Measurements from ENCODE around the gene SUPT20HL1.
"Not testable (repeated sequence)": the region's sequence is repeated elsewhere in the genome, so short reads cannot be mapped to it uniquely, and the experiment has no call there.

The SUPT20HL1 gene

GRCh38 chrX:24363432-24364181 lies 3.2 kb downstream of the SUPT20HL1 start:
- DNase-seq (ENCODE audit: low read depth) = not testable (repeated sequence)

DNA sequence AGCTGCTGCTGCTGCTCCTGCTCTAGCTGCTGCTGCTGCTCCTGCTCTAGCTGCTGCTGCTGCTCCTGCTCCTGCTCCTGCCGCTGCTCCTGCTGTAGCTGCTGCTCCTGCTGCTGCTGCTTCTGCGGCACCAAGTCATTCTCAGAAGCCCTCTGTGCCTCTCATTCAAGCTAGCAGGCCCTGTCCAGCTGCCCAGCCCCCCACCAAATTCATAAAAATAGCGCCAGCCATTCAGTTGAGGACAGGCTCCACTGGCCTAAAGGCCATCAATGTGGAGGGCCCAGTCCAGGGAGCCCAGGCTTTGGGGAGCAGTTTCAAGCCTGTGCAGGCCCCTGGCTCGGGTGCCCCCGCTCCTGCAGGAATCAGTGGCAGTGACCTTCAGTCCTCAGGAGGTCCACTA lies 3.9 kb downstream of the SUPT20HL1 start:
- DNase-seq (ENCODE audit: low read depth) = no peak

- no peak for DNase-seq (ENCODE audit: low read depth)
These were observed 4.6 kb downstream of the SUPT20HL1 start for GRCh38 chrX:24364851-24365538.

- DNase-seq (ENCODE audit: low read depth) = not testable (repeated sequence)
These were observed 6.4 kb downstream of the SUPT20HL1 start for GRCh38 chrX:24366762-24367400.

DNA sequence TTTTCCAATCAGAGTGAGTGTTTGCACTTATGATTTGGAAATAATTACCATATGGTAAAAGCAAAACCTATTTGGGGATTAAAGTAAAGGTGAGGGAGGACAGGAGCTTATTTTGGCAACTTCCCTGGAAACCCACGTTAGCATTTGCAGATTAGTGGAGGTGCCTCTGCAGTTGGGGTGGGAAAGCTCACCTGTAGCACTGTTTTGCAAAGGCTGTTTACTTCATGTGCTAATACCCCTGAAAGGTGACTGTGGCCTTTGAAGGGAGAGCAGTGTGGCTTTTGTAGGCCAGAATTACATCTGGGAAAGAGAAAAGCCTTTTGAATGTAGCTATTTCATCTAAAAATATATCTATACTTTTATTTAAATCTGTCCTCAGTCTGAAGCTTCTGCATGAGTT lies 9.4 kb downstream of the SUPT20HL1 start:
- no peak for DNase-seq (ENCODE audit: low read depth)

DNA sequence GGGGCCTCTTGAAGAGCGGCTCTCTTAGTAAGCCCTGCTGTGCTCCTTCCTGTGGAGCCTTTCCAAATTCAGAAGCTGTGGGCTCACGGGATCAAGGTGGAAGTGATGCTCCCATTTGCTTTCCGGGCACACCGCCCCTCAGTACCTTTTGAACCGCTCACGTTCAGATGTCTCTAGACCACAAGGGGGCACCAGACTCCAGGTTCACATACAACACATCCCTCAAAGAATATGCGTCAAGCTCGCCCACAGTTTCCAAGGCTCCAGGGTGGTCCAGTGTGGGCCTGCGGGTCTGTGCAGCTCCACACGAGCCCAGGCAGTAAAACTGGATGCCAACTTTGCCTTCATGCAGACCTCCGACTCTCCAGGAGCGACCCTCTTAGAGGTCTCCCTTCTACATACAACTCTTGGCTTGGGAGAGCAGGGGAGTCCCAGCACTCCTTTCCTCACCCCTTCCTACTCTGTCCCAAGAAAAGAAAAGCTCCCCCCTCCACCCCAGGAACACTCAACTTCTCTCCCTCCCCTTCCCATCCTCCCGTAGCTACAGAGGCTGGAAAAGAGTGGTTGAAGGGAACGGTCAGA lies 11.0 kb downstream of the SUPT20HL1 start:
- no peak for DNase-seq (ENCODE audit: low read depth)

- no peak for DNase-seq (ENCODE audit: low read depth)
These were observed 11.8 kb downstream of the SUPT20HL1 start for GRCh38 chrX:24372021-24372763.

DNA sequence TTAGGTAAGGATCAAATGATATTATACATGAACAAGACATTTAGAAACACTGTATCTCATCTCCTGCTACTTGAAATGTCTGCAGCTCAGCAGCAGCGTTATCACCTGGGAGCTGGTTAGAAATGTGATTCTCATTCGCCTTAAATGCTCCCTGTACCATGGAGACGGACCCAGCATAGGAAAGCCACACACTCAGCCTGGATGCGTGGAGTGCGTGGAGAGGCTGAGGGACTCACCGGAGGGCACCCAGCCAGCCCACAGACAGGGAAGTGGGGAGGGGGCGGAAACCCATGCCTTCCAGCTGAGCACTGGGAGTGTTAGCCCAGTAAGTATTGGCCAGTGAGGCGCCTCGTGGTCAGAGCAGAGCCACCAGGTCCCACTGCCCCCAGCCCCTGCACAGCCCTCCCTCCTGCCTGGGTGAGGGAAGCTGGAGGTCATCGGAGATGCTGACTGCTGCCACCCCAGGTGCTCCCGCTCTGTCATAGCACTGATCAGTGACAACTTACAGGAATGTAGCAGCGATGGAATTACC lies 15.2 kb downstream of the SUPT20HL1 start:
- DNase-seq (ENCODE audit: low read depth) = no peak

DNA sequence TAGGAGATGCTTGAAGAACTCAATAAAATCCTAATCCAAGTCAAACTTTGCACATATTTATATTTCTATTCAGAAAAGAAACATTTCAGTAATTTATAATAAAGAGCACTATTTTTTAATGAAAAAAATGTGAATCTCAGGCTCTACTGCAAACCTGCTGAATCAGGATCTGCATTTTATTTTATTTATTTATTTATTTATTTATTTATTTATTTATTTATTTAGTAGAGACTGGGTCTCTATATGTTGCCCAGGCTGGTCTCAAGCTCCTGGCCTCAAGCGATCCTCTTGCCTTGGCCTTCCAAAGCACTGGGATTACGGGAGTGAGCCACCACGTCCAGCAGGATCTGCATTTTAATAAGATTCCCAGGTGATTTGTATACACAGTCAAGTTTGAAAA lies 16.0 kb downstream of the SUPT20HL1 start:
- DNase-seq (ENCODE audit: low read depth) = no peak

GRCh38 chrX:24377195-24377594 lies 16.8 kb downstream of the SUPT20HL1 start:
- DNase-seq (ENCODE audit: low read depth) = no peak

DNA sequence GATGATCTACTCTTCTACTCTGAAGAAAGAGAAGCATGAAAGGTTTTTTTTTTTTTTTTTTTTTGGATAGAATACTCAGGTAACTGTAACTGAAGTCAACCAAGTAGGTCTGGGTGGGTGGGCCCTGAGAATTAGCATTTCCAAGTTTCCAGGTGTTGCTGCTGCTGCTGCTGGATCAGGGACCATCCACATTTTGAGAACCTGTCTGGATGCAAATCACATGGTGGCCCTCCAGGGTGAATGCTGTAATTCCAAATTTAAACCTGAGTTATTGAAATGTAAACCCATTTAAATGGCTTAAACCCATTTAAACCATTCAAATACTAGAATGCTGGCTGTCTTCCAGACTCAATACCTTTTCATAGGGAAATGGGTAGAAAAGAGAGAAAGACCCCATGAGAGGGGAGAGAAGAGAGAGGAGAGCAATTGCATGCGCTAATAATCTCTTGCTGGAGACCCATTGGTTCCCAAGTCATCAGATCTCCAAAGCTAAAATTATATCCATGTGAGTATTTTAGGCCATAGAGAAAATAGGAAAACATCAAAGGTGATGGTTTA lies 17.6 kb downstream of the SUPT20HL1 start:
- no peak for DNase-seq (ENCODE audit: low read depth)

DNA sequence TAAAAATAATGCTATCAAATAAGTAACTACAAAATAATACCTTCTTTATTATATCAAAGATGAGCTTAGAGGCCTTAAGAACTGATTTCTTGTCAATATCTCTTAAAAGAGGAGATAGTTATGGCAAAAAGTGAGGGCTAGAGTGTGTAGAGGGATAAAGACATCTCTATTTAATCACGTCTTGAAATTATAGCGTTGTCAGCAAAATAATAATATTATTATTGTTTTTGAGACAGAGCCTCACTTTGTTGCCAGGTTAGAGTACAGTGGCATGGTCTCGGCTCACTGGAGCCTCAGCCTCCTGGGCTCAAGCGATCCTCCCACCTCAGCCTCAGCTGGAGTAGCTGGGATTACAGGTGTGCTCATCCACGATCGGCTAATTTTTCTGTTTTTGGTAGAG lies 18.3 kb downstream of the SUPT20HL1 start:
- DNase-seq (ENCODE audit: low read depth) = no peak

- DNase-seq (ENCODE audit: low read depth) = no peak
These were observed 20.1 kb downstream of the SUPT20HL1 start for GRCh38 chrX:24380262-24381187.

- DNase-seq (ENCODE audit: low read depth) = not testable (repeated sequence)
These were observed 21.9 kb downstream of the SUPT20HL1 start for GRCh38 chrX:24382315-24382714.

DNA sequence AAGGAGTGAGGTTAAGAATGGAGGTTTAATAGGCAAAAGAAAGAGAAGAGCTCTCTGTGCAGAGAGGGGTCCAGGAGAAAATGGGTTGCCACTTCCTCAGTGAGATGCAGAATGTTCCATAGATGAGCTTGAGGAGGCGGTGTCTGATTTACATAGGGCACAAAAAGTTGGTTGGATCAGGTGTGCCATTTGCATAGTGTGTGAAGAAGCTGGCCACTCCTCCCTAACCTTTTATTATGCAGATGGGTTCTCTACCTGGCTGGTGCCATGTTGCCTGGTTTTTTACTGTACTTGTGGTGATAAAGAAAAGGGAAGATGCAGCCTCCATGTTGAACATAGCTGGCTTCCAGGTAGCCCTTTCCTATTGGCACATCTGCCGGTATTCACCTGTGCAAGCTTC lies 27.3 kb downstream of the SUPT20HL1 start:
- no peak for DNase-seq (ENCODE audit: low read depth)

DNA sequence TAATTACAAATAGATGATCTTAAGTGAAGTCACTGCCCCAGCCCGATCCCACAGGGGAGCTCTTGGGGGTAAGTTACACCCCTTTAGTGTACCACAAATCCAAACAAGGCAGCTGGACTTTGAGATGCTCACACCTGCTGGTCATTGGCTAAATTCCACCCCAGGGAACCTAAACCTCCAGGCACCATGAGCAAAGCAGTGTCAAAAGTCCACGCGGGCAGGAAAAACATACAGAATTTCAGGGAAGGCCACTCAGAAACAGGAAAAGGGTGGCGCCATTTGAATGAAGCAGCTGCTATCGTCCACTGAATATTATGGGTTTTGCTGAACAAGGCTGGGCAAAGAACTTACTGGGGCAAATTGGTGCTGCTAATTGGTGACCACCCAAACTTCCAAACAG lies 30.9 kb downstream of the SUPT20HL1 start:
- DNase-seq (ENCODE audit: low read depth) = no peak

GRCh38 chrX:24391843-24392242 lies 31.4 kb downstream of the SUPT20HL1 start:
- no peak for DNase-seq (ENCODE audit: low read depth)

DNA sequence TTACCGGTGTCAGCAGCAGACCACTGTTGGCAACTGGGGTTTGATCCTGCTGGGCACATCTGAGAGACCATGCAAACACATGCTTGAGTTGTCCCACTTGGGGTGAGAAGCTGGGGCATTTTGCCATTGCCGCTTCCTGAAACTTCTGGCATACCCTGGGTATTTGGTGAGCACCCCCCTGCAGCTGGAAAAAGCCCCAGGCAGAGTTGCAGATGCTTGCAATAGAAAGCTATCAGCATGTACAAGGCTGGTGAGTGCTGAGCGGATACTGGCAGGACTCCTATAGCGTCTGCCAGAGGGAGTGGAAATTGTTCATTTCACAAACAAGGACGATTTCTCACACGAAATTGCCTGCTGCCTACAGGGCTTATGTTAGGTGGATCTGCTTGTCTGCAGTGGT lies 32.3 kb downstream of the SUPT20HL1 start:
- no peak for DNase-seq (ENCODE audit: low read depth)

DNA sequence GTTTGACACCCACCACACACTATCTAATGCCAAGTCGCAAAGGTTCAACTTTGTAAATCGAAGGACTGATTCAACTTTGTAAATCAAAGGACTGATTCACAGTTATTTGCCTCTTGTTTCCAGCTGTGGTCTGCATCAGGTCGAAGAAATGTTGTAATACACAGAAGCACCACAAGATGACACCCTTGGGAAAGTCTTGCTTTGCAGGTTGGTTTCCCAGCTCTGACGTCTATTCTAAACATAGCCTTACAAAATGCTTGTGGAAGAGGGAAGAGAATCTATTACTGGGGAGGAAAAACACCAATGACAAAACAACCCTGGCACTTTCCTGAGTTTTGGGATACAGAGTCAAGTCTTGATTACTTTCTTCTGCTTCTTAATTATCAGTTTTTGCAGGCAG lies 35.3 kb downstream of the SUPT20HL1 start:
- no peak for DNase-seq (ENCODE audit: low read depth)

DNA sequence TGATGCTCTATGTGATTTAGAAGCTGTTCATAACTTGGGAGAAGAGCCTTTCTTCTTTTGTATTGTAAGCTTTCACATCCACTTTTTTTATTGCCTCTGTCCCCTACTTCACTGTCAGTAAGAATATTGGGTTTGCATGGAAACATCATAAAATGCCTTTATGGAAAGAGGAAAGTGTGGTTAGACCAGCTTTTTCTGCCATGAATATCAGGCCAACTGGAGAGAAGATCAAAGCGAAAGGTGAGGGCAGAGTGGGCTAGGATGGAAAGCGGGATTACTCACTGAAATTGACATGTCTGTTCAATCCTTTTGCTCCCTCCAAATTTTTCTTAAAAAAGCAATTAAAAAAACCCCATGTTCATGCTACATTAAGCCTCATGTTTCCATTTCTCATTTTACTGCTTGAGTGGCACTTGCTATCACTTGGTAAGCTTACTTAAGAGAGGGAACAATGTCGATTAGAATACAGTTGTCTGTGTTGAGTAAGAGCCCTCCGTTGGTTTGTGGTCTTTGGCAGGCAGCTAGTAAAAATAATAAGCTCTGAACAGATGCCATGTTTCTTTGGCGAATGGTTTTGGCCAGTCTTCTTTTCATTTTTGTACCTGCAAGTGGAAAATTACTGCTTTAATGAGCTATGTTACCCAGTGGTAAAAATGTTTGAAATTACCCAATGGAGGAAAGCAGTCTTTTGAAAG lies 35.9 kb downstream of the SUPT20HL1 start:
- DNase-seq (ENCODE audit: low read depth) = no peak
